GM12878 (cell line): Measurements from ENCODE around the gene METTL9. TPM values are rescaled to one million over a fixed set of nuclear protein-coding genes. Genes with fewer than 3 reads are reported as not detected.

ENCODE experiments used
- ASH2L ChIP-seq: fragments of 300-600, 200-600 bp; sonication (generic); IDR thresholded peaks from 2 replicates; pipeline ENCODE4 v1.6.1; 2017; ENCODE audit warnings: low read depth, mild to moderate bottlenecking, borderline replicate concordance
- ETV6 ChIP-seq, 2 experiments: fragments of 450-650 bp in 1 of 2; IDR thresholded peaks in 1 of 2; conservative IDR thresholded peaks in 1 of 2; 2 replicates each; pipeline ENCODE4 v1.6.1; 2014; ENCODE audit warnings: antibody characterized with exemption in 1 of 2, borderline replicate concordance in 1 of 2, low read depth in 1 of 2, mild to moderate bottlenecking in 1 of 2, moderate library complexity in 1 of 2
- LARP7 ChIP-seq: fragments of 450-650 bp; IDR thresholded peaks from 2 replicates; pipeline ENCODE4 v1.6.1; 2017; ENCODE audit warnings: mild to moderate bottlenecking
- MTA2 ChIP-seq: fragments of 450-650 bp; IDR thresholded peaks from 2 replicates; pipeline ENCODE4 v1.6.1; 2016; ENCODE audit warnings: low read depth, mild to moderate bottlenecking, moderate library complexity
- NFIC ChIP-seq: IDR thresholded peaks from 2 replicates; pipeline ENCODE4 v1.6.1; 2012; ENCODE audit warnings: low read depth, mild to moderate bottlenecking, inconsistent platforms, low read length, moderate library complexity
- POU2F2 ChIP-seq: IDR thresholded peaks from 3 replicates; pipeline ENCODE4 v1.6.1; 2011; ENCODE audit warnings: low read depth, mild to moderate bottlenecking, low read length, borderline replicate concordance
- RAD51 ChIP-seq: fragments of 450-650 bp; IDR thresholded peaks from 2 replicates; pipeline ENCODE4 v1.6.1; 2016; ENCODE audit warnings: moderate library complexity, mild to moderate bottlenecking, inconsistent platforms
- TAF1 ChIP-seq: IDR thresholded peaks from 2 replicates; pipeline ENCODE4 v1.6.1; 2011; ENCODE audit warnings: mild to moderate bottlenecking, low read depth, low read length, borderline replicate concordance
- YY1 ChIP-seq: IDR thresholded peaks from 2 replicates; pipeline ENCODE4 v1.6.1; 2011; ENCODE audit warnings: low read depth, mild to moderate bottlenecking, low read length
- ZBTB40 ChIP-seq: fragments of 450-650 bp; IDR thresholded peaks from 2 replicates; pipeline ENCODE4 v1.6.1; 2016; ENCODE audit warnings: mild to moderate bottlenecking, moderate library complexity, borderline replicate concordance
- polyA plus RNA-seq, 11 experiments: library from polyadenylated mRNA; depleted of rRNA in 4 of 11; unstranded in 6 of 11; stranded (reverse) in 5 of 11; fragments of >200 nt; fragmentation: Nextera tagmentation in 4 of 11; fragmentation: Illumina TruSeq in 1 of 11; extraction: Ambion mirVana in 4 of 11; extraction: Trizol in 1 of 11; gene quantifications; 1 replicate in 1 of 11; 2 replicates in 10 of 11; pipeline versions ENCODE4 v1.2.1 to v1.2.3, GENCODE V29; 2011 to 2016; ENCODE audit warnings: inconsistent platforms in 2 of 11, missing spikeins in 2 of 11, low read depth in 1 of 11
- total RNA-seq, 4 experiments: library from RNA; depleted of rRNA in 3 of 4; stranded (reverse); fragments of >200 nt in 3 of 4; fragmentation: Illumina TruSeq in 1 of 4; extraction: Trizol in 1 of 4; gene quantifications; 2 replicates each; pipeline versions ENCODE4 v1.2.1 to v1.2.3, GENCODE V29; 2013 to 2021
- TF ChIP-seq, protein P1 (sequence below): IDR thresholded peaks from 2 replicates; pipeline ENCODE4 v1.6.1; 2011; ENCODE audit warnings: borderline replicate concordance, low read depth, mild to moderate bottlenecking, moderate library complexity, low read length; ENCODE audit not compliant: insufficient read depth, poor library complexity, severe bottlenecking
- TF ChIP-seq, protein P2 (sequence below): fragments of 450-650 bp; IDR thresholded peaks from 2 replicates; pipeline ENCODE4 v1.6.1; 2016; ENCODE audit warnings: mild to moderate bottlenecking
- TF ChIP-seq, protein P3 (sequence below): fragments of 450-650 bp; conservative IDR thresholded peaks from 2 replicates; pipeline ENCODE4 v1.6.1; 2017; ENCODE audit warnings: mild to moderate bottlenecking, moderate library complexity
- TF ChIP-seq, protein P4 (sequence below): IDR thresholded peaks from 2 replicates; pipeline ENCODE4 v1.6.1; 2011; ENCODE audit warnings: borderline replicate concordance, low read depth, mild to moderate bottlenecking, moderate library complexity, mixed read lengths, low read length; ENCODE audit not compliant: insufficient read depth; ENCODE audit errors: extremely low read length
- TF ChIP-seq, protein P5 (sequence below): fragments of 150-350 bp; IDR thresholded peaks from 2 replicates; pipeline ENCODE4 v1.6.1; 2016; ENCODE audit warnings: low read depth, low read length

Gene METTL9
- total and polyA plus RNA-seq, 10 of the 15 experiments (the other 5 are each of a cell fraction or from before 2014, with no cell fraction given), result 19.4 to 119 (median 101) TPM

- TF ChIP-seq ASH2L, result peak; percentile 83; the same call in 1 of the 2 replicates
- TF ChIP-seq, protein P1, sequence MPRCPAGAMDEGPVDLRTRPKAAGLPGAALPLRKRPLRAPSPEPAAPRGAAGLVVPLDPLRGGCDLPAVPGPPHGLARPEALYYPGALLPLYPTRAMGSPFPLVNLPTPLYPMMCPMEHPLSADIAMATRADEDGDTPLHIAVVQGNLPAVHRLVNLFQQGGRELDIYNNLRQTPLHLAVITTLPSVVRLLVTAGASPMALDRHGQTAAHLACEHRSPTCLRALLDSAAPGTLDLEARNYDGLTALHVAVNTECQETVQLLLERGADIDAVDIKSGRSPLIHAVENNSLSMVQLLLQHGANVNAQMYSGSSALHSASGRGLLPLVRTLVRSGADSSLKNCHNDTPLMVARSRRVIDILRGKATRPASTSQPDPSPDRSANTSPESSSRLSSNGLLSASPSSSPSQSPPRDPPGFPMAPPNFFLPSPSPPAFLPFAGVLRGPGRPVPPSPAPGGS, result no peak
- TF ChIP-seq MTA2, result peak; percentile 80
- TF ChIP-seq NFIC, result peak; percentile 63
- peak; percentile 69; the same call in 1 of the 2 replicates for TF ChIP-seq ZBTB40
- TF ChIP-seq LARP7, result no peak
- TF ChIP-seq, protein P2, sequence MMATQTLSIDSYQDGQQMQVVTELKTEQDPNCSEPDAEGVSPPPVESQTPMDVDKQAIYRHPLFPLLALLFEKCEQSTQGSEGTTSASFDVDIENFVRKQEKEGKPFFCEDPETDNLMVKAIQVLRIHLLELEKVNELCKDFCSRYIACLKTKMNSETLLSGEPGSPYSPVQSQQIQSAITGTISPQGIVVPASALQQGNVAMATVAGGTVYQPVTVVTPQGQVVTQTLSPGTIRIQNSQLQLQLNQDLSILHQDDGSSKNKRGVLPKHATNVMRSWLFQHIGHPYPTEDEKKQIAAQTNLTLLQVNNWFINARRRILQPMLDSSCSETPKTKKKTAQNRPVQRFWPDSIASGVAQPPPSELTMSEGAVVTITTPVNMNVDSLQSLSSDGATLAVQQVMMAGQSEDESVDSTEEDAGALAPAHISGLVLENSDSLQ, result no peak
- TF ChIP-seq RAD51, result peak; percentile 12; the same call in 1 of the 2 replicates
- peak; percentile 21; the same call in 1 of the 2 replicates for TF ChIP-seq YY1
- TF ChIP-seq, protein P3, sequence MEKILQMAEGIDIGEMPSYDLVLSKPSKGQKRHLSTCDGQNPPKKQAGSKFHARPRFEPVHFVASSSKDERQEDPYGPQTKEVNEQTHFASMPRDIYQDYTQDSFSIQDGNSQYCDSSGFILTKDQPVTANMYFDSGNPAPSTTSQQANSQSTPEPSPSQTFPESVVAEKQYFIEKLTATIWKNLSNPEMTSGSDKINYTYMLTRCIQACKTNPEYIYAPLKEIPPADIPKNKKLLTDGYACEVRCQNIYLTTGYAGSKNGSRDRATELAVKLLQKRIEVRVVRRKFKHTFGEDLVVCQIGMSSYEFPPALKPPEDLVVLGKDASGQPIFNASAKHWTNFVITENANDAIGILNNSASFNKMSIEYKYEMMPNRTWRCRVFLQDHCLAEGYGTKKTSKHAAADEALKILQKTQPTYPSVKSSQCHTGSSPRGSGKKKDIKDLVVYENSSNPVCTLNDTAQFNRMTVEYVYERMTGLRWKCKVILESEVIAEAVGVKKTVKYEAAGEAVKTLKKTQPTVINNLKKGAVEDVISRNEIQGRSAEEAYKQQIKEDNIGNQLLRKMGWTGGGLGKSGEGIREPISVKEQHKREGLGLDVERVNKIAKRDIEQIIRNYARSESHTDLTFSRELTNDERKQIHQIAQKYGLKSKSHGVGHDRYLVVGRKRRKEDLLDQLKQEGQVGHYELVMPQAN, result peak; percentile 31; the same call in 1 of the 2 replicates
- TF ChIP-seq, protein P4, sequence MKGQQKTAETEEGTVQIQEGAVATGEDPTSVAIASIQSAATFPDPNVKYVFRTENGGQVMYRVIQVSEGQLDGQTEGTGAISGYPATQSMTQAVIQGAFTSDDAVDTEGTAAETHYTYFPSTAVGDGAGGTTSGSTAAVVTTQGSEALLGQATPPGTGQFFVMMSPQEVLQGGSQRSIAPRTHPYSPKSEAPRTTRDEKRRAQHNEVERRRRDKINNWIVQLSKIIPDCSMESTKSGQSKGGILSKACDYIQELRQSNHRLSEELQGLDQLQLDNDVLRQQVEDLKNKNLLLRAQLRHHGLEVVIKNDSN, result no peak
- peak in 1 of 2 experiments; percentile 53; a peak in 1 of 4 replicates for TF ChIP-seq ETV6 (conservative IDR thresholded peaks at IDR 0.05 in 1 of 2, IDR thresholded peaks at IDR 0.05 in 1 of 2; ENCODE audit: borderline replicate concordance in 1 of 2, low read depth in 1 of 2)
- peak; percentile 47; the same call in 1 of the 2 replicates for TF ChIP-seq TAF1
- TF ChIP-seq, protein P5, sequence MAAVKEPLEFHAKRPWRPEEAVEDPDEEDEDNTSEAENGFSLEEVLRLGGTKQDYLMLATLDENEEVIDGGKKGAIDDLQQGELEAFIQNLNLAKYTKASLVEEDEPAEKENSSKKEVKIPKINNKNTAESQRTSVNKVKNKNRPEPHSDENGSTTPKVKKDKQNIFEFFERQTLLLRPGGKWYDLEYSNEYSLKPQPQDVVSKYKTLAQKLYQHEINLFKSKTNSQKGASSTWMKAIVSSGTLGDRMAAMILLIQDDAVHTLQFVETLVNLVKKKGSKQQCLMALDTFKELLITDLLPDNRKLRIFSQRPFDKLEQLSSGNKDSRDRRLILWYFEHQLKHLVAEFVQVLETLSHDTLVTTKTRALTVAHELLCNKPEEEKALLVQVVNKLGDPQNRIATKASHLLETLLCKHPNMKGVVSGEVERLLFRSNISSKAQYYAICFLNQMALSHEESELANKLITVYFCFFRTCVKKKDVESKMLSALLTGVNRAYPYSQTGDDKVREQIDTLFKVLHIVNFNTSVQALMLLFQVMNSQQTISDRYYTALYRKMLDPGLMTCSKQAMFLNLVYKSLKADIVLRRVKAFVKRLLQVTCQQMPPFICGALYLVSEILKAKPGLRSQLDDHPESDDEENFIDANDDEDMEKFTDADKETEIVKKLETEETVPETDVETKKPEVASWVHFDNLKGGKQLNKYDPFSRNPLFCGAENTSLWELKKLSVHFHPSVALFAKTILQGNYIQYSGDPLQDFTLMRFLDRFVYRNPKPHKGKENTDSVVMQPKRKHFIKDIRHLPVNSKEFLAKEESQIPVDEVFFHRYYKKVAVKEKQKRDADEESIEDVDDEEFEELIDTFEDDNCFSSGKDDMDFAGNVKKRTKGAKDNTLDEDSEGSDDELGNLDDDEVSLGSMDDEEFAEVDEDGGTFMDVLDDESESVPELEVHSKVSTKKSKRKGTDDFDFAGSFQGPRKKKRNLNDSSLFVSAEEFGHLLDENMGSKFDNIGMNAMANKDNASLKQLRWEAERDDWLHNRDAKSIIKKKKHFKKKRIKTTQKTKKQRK, result no peak
- 0 out of 3 replicates have a peak, but pooled peaks have one; percentile 20 for TF ChIP-seq POU2F2
Observed at GRCh38 chr16:21645261-21645721, 45.9 kb downstream of the METTL9 start (continued).
